Ectodermal cell (in vitro differentiated cells): ENCODE data around the gene EEF1AKMT3.
"Not testable (repeated sequence)": the region's sequence is repeated elsewhere in the genome, so short reads cannot be mapped to it uniquely, and the experiment has no call there.

Experiments
- H3K27ac ChIP-seq: 2 replicates; pipeline ENCODE4 v1.7.0; 2013; ENCODE audit warnings: mild to moderate bottlenecking, low read depth, low read length; ENCODE audit not compliant: insufficient read depth, poor library complexity, severe bottlenecking
- H3K27me3 ChIP-seq: 2 replicates; pipeline ENCODE4 v1.7.0; 2013; ENCODE audit warnings: mild to moderate bottlenecking, low read length; ENCODE audit not compliant: insufficient read depth, control insufficient read depth, poor library complexity, severe bottlenecking
- H3K36me3 ChIP-seq: one replicate; pipeline ENCODE4 v1.7.0; 2013; ENCODE audit warnings: low read length; ENCODE audit not compliant: control insufficient read depth, insufficient read depth
- H3K4me1 ChIP-seq: one replicate; pipeline ENCODE4 v1.7.0; 2013; ENCODE audit warnings: low read length; ENCODE audit not compliant: control insufficient read depth, insufficient read depth
- H3K4me3 ChIP-seq: 2 replicates; pipeline ENCODE4 v1.7.0; 2013; ENCODE audit warnings: low read depth, low read length, control low read depth; ENCODE audit not compliant: insufficient read depth
- H3K9me3 ChIP-seq: 2 replicates; pipeline ENCODE4 v1.7.0; 2013; ENCODE audit warnings: mild to moderate bottlenecking, low read length, moderate library complexity; ENCODE audit not compliant: control insufficient read depth
- WGBS, 2 experiments: methylation state at CpG; one replicate each; pipeline ENCODE4 v1.1.7; 2013; ENCODE audit warnings: missing lambda C conversion rate in 2 of 2; 5-methylcytosine and 5-hydroxymethylcytosine counted together

EEF1AKMT3 gene

GRCh38 chr12:57817261-57817989 lies 45.0 kb downstream of the EEF1AKMT3 start:
- Histone ChIP-seq H3K27ac (no peak overlapping the region), H3K27me3 (no peaks in the 10 kb centered on the region), H3K9me3 (no peaks in the 10 kb centered on the region), H3K36me3 (peaks cover 8% of the 10 kb centered on the region), H3K4me1 (no peaks in the 10 kb centered on the region), H3K4me3 (no peak overlapping the region)
- WGBS, 2 experiments, result 91 to 93% methylated on average over 8 of the region's 8 CpGs

DNA sequence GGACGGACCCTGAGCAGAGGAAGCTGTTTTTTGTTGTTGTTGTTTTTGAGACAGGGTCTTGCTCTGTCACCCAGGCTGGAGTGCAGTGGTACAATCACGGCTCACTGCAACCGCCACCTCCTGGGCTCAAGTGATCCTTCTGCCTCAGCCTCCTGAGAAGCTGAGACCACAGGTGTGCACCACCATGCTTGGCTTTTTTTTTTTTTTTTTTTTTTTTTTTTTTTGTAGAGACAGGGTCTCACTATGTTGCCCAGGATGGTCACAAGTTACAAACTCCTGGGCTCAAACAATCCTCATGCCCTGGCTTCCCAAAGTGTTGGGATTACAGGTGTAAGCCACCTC lies 45.5 kb downstream of the EEF1AKMT3 start:
- H3K4me1 ChIP-seq, H3K27ac ChIP-seq, H3K27me3 ChIP-seq, H3K4me3 ChIP-seq, H3K9me3 ChIP-seq: not testable (repeated sequence)
- H3K36me3 ChIP-seq, result peaks cover 13% of the 10 kb centered on the region
- 85 to 89% methylated on average over 3 of the region's 3 CpGs for WGBS, 2 experiments

GRCh38 chr12:57820119-57820518 lies 47.7 kb downstream of the EEF1AKMT3 start:
- 94% methylated on average over 8 of the region's 8 CpGs for WGBS, 2 experiments
- peaks cover 34% of the 10 kb centered on the region for H3K36me3 ChIP-seq
- H3K9me3 ChIP-seq, H3K4me3 ChIP-seq, H3K27ac ChIP-seq, H3K27me3 ChIP-seq, H3K4me1 ChIP-seq: not testable (repeated sequence)

GRCh38 chr12:57821015-57821414 lies 48.6 kb downstream of the EEF1AKMT3 start:
- not testable (repeated sequence) for H3K27ac ChIP-seq, H3K27me3 ChIP-seq, H3K9me3 ChIP-seq, H3K4me1 ChIP-seq, H3K4me3 ChIP-seq
- WGBS, 2 experiments, result 96 to 99% methylated on average over 4 of the region's 5 CpGs
- peaks cover 37% of the 10 kb centered on the region for H3K36me3 ChIP-seq

GRCh38 chr12:57821474-57822214 lies 49.2 kb downstream of the EEF1AKMT3 start:
- Histone ChIP-seq H3K27me3 (no peaks in the 10 kb centered on the region), H3K4me1 (no peaks in the 10 kb centered on the region), H3K4me3 (no peak overlapping the region), H3K9me3 (no peaks in the 10 kb centered on the region), H3K36me3 (peaks cover 37% of the 10 kb centered on the region), H3K27ac (no peak overlapping the region)
- WGBS, 2 experiments, result 96 to 98% methylated on average over 10 of the region's 10 CpGs

DNA sequence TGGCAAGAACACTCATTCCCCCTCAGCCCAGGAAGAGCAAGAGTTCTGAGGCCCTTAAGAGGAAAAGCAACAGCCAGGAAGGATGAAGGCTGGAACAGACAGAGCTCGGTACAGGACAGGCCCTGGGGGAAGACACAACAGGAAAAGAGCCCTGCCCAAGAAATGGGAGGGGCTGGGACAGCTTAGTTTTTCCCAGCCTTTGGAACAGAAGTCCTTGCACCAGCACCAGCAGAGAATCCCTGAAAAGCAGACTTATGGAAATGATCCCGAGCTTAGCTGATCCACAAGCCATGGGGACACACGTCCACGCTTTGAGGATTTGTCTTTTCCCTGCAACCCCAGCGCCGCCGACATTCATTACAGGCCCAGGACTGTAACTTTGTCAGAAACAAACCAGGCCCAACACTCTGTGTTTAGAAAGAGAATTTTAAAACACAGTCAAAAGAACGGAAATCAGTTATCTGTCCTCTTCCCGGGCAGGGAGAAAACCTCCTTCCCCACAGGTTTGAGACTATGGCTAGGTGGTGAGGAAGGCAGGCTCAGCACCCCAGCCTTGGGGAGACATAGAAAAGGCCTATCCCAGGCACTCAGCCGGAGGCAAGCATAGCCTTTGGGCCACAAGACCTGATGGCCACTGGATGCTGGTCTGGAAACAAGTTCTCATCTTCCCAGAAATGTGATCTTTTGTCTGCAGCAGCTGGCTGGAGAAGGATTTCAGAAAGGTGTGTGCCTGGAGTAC lies 50.1 kb downstream of the EEF1AKMT3 start:
- Histone ChIP-seq H3K27me3 (no peaks in the 10 kb centered on the region), H3K4me3 (no peak overlapping the region), H3K4me1 (no peaks in the 10 kb centered on the region), H3K36me3 (peaks cover 45% of the 10 kb centered on the region), H3K27ac (no peak overlapping the region), H3K9me3 (no peaks in the 10 kb centered on the region)
- 95 to 96% methylated on average over 10 of the region's 10 CpGs for WGBS, 2 experiments

DNA sequence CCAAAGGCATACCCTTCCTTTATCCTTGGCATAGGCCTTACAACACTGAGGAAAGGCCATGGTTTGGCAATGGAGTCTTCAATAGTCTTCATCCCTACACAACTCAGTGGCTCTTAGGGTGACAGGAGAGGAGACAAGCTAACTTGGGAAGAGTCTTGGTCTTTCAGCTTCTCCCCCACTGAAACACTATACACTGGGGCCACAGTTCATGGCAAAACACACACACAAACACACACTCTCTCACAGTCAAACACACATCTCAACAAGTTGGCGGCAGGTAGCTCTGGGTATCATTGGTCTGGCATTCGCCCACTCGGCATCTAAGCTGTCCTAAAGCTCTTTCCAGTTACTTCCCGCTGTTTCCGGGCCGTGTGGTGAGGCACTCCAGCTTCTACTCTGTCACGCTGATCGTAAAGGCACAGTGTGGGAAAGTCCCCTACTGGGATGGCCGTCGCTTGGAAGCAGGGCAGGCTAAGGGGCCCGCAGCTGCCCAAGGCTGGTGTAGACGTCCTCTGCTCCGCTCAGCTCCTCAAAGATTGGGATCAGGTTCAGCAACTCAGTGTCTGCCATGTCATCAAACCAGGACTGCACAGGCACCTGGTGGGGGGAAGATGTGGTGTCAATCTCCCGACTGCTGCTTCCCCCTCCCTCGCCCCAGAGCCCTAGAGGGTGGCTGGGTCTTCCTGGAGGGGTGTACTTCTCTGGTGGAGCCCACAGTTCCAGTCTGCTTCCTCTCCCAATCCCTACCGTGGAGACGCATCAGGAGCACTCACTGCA lies 50.9 kb downstream of the EEF1AKMT3 start:
- Histone ChIP-seq H3K4me1 (no peaks in the 10 kb centered on the region), H3K4me3 (no peak overlapping the region), H3K36me3 (peaks cover 50% of the 10 kb centered on the region), H3K9me3 (no peaks in the 10 kb centered on the region), H3K27ac (no peak overlapping the region), H3K27me3 (no peaks in the 10 kb centered on the region)
- WGBS, 2 experiments, result 94 to 95% methylated on average over 17 of the region's 17 CpGs

DNA sequence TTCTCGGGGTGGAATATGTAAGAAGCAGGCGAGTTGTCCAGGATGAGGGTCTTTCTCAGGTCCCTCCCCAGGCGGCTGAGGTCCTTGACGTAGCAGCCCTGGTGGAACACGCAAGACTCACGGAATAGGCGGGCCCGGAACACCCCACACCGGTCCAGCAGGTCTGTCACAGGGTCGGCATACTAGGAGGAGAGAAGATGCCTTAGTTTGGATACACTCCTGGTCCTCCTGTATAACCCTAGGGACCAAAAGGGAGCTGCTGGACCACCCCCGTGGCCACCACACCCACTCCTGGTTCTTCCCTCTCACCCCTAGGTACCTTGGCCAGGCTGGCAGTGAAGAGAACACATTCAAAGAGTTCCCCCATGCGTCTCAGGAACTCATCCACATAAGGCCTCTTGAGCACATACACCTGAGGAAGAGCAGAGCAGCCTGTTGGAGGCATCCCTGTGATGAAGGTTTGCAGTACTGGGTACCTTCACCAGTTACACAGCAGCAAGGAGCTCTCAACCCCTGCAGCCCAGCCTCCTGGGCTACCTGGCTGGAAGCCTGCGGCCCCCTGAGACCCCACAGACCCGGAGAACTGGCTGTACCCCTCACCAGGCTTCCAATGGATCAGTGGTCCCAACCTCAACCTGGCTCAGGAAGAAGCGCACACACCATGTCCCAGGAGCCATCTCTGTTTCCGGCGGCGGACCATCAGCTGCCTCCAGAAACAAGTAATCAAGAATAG lies 51.7 kb downstream of the EEF1AKMT3 start:
- Histone ChIP-seq H3K9me3 (no peaks in the 10 kb centered on the region), H3K4me3 (no peak overlapping the region), H3K36me3 (peaks cover 58% of the 10 kb centered on the region), H3K4me1 (no peaks in the 10 kb centered on the region), H3K27ac (no peak overlapping the region), H3K27me3 (no peaks in the 10 kb centered on the region)
- 95 to 96% methylated on average over 18 of the region's 18 CpGs for WGBS, 2 experiments

- H3K9me3 ChIP-seq, result no peaks in the 10 kb centered on the region
- no peak overlapping the region for H3K27ac ChIP-seq
- H3K27me3 ChIP-seq, result no peaks in the 10 kb centered on the region
- H3K4me1 ChIP-seq, result no peaks in the 10 kb centered on the region
- H3K36me3 ChIP-seq, result peaks cover 64% of the 10 kb centered on the region
- no peak overlapping the region for H3K4me3 ChIP-seq
- 96 to 100% methylated on average over 2 of the region's 2 CpGs for WGBS, 2 experiments
Observed at GRCh38 chr12:57825451-57825850, 53.0 kb downstream of the EEF1AKMT3 start.
